Ovary (tissue), 3 donors: ENCODE measurements around the gene HTR3D.

Source experiments
- POLR2A ChIP-seq: fragments of 450-650 bp; IDR thresholded peaks from one replicate; pipeline ENCODE4 v1.6.1; 2017; ENCODE audit warnings: antibody characterized with exemption, mild to moderate bottlenecking, moderate library complexity
- TF ChIP-seq, protein P1 (sequence below), 3 donors: fragments of 450-650 bp in 2 of 3; fragments of 200-600 bp in 1 of 3; IDR thresholded peaks; one replicate each; pipeline versions ENCODE4 v1.5.1 to v1.8.0; 2016 to 2022; ENCODE audit warnings: antibody characterized with exemption in 3 of 3, mild to moderate bottlenecking in 1 of 3
- donor health status: DM: no; HTN: no; CAD: no.

DNA sequence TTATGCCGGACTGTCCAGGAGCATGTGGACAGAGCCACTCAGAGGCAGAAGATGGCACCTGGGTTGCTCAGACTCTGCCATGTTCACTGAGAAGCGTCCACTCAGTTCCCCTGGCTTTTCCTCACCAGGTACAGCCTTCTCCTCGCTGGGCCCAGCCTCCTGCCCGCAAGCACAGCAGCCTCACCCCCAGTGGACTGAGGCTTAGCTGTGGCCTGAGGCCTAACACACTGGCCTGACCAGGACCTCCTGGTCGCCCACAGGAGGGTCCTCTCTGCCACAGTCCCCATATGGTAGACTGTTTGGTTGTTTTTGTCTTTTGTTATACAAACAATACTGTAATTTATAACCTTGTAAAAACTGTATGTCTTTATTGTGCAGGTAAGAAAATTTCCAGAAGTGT is 36.8 kb downstream of the HTR3D start:
- no peak for TF ChIP-seq POLR2A
- TF ChIP-seq, protein P1, sequence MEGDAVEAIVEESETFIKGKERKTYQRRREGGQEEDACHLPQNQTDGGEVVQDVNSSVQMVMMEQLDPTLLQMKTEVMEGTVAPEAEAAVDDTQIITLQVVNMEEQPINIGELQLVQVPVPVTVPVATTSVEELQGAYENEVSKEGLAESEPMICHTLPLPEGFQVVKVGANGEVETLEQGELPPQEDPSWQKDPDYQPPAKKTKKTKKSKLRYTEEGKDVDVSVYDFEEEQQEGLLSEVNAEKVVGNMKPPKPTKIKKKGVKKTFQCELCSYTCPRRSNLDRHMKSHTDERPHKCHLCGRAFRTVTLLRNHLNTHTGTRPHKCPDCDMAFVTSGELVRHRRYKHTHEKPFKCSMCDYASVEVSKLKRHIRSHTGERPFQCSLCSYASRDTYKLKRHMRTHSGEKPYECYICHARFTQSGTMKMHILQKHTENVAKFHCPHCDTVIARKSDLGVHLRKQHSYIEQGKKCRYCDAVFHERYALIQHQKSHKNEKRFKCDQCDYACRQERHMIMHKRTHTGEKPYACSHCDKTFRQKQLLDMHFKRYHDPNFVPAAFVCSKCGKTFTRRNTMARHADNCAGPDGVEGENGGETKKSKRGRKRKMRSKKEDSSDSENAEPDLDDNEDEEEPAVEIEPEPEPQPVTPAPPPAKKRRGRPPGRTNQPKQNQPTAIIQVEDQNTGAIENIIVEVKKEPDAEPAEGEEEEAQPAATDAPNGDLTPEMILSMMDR (IDR thresholded peaks at IDR 0.05) = no peak
